GM21576 (cell line): Measurements from ENCODE around the gene MBOAT2.
A peak's percentile ranks its signal among the peaks of the same experiment; 100 is the strongest.

Source experiments
- ATAC-seq: cut with Tn5 transposase; IDR thresholded peaks from one replicate; pipeline ENCODE4 v1.9.1; 2021; ENCODE audit warnings: mild to moderate bottlenecking, moderate library complexity; ENCODE audit not compliant: unreplicated experiment

The MBOAT2 gene

DNA sequence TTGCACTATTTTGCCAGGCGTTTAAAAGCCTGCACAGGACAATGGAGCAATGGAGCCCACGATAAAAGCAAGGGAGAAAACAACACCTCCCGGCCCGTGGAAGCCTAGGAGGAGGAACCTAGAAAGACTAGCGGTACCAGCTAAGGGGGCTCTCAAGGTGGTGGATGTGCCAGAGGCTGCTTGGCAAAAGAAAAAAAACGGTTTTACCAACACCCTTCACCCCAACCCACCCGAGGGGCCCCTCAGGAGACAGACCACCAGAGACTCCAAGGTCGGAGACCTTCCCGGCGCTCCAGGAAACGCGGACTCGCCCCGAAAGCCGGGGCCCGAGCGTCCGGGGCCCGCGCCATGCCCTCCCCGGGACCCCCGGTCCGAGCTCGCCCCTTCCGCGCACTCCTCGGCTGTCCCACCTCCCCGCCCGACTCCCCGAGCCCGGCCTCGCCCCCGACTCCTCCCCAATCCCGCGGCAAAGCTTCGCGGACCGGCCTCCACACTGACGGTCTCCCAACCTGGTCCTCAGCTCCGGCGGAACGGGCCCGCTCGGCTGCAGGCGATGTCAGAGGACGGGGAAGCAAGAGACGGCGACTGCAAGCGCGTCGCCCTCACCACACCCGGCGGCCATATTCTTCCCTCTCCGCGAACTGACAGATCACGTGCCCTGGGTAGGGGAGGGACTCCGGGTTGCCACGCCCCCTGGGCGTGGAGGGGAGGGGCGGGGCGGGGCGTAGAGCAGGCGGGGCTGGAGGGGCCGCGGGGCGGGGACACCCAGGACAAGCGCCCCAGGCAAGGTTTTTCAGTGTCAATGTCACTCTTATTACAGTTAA lies 166.3 kb downstream of the MBOAT2 start, which contains the start of gene KIDINS220:
TSS of gene KIDINS220 (minus strand) at position 643 of the 824 bp plus-strand sequence. CDS start 10,520 bp downstream, outside the sequence.
- ATAC-seq = peak; percentile 94

DNA sequence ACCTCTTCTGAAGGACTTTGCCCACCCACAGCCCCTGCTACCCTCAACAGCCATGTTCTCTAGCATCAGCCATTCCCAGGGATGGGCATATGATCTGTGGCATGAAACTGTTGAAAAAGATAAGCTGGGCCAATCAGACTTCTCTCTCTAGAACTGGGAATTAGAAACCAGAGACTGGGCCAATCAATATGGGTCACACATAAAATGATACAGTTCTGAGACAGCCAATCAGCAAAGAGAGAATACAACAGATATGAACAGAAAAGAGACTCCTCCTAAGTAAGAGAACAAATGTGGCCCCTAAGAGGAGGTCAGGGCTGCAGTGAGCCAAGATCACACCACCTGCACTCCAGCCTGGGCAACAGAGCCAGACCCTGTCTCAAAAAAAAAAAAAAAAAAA lies 168.2 kb downstream of the MBOAT2 start:
- ATAC-seq = no peak

DNA sequence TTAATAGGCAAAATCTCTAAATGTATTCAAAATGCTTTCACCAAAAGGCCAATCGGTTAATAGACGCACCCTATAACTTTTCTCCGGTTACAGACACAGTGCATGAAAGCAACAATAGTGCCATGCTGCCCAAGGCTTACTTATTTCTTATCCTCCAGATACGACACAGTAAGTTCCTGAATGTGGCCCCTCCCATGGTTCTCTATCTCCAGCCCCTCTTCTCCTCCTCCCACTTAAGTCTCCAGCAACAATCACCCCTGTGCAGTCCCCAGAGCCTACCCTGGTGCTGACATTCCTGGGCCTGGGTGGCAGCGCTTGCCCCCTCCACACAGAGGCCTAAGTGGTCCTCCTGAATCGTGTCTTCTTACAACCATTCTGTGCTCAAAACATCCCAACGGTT lies 169.6 kb downstream of the MBOAT2 start:
- no peak for ATAC-seq

DNA sequence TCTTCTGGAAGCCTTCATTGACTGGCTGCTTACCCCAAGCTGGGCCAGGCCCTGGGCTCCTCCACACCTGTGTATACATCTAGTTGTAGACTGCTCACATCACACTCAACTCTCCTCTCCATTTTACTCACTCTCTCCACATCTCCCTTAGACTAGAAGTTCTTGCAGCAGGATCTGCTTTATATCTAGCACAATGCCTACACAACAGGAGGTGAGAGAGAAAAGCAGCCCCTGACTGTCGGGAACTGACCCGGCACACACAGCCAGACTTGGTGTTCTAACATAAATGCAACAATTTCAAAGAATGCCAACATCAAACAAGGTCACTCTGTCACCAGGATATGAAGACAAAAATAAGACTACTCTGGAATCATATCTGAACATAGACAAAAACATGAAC lies 172.0 kb downstream of the MBOAT2 start:
- no peak for ATAC-seq

DNA sequence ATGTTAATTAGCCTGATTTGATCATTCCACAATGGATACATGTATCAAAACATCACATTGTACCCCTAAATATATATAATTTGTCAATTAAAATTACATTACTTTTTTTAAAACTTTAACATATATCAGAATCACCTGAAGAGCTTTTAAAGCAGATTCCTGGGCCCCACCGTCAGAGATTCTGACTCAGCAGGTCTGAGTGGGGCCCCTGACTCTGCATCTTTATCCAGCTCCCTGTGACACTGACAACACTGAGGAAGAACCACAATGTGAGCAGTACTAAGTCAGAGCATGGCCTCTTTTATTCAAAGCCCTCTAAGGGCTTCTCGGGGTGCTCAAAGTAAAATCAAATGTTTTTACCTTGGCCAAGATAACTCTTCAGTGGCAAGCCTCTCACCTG lies 175.8 kb downstream of the MBOAT2 start:
- no peak for ATAC-seq

DNA sequence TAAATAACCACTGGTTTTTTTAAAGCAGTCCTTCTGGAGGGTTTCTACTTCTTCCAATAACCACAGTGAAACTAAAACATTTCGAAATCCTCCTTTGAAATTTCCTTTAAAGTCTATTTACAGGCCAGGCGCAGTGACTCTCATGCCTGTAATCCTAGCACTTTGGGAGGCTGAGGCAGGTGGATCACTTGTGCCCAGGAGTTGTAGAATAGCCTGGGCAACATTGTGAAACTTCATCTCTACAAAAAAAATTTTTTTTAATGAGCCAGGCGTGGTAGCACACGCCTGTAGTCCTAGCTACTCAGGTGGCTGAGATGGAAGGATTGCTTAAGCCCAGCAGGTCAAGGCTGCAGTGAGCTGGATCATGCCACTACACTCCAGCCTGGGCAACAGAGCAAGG lies 181.3 kb downstream of the MBOAT2 start:
- ATAC-seq = no peak

DNA sequence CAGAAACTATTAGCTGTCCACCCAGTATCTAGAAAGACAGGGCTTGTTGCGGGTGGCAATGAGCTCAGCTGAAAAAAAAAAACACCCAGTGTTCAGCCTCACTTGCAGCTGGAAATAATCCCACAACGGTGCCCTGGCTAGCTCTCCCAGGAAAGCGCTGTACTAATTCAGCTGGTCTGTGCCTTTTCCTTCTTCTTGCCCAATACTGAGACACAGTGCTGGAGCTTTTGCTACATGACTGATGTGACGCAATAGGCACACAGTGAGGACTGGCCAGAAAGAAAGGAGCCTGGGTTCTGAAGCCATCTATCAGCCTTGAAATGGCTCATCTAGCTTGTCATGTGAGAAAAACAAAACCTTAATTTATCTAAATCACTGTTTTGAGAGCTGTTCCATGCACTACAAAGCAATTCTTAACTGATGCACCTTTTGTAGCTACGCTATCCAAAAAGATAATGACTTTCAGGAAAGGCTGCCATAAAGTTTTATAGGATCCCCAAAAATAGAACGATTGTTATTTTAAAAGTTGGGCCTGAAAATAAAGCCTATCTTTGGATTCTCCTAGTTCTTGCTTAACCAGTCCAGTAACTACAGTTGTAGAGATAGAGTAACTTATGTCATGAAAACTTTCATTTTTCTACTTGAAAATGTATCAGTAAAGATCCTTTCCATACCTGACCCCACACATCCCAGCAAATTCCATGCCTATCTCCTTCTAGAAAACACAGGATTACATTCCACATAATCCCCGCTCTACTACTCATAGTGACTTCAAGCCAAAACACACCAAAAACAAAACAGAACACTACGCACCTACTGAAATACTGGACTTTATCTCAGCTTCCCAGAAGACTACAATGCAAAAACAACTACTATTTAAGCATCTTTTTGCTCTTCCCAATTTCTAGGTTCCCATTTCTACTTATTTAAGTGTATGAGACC lies 181.9 kb downstream of the MBOAT2 start:
- ATAC-seq = no peak

DNA sequence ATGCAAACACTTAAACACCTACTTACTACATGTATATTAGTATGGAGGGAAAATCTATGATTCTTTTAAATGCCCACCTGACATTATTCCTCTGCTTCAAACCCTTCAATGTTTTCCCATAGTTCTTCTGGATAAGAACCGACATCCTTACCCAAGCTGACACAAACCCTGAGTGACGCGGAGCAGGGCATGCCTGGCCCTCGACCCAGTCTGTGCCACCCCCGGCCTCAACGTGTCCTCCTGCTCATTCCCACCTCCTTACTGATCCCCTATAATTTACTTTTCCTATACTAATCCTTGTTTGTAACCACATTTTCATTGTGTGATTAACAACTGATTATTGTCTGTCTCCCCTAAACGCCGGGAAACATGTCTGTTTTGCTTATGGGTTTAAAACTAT lies 183.5 kb downstream of the MBOAT2 start:
- ATAC-seq = no peak

DNA sequence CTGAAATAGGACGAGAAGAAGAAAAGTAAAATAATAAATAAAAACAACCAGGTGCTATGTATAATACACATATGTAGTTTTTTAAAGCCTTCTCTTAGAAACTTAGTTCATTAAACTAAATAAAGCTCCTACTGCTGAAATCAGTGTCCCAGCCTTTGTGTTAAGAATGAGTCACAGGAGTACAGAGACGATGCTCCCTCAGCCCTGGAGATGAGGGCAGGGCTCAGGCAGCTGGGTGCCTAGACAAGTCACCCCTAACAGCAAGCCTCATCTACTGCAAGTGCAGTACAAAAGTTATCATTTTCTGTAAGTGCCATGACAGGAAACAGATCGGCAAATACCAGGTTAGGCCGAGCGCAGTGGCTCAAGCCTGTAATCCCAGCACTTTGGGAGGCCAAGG lies 184.3 kb downstream of the MBOAT2 start:
- ATAC-seq = no peak

DNA sequence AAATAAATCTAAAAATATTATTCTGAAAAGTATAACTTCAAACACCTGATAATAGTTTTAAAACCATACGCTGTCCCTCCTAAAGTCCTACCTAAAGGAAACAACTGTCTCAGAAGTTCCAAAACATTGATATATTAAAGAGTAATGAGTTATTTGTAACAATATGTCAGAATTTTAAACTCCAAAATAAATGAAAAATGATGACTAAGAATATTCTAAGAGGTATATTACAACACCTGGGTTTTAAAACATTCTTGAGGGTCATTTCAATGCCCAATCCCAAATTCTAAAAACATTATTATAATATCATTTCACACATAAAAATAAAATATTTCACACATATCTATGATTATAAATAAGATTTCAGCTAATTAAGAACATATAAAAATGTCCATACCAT lies 186.3 kb downstream of the MBOAT2 start:
- ATAC-seq = no peak

DNA sequence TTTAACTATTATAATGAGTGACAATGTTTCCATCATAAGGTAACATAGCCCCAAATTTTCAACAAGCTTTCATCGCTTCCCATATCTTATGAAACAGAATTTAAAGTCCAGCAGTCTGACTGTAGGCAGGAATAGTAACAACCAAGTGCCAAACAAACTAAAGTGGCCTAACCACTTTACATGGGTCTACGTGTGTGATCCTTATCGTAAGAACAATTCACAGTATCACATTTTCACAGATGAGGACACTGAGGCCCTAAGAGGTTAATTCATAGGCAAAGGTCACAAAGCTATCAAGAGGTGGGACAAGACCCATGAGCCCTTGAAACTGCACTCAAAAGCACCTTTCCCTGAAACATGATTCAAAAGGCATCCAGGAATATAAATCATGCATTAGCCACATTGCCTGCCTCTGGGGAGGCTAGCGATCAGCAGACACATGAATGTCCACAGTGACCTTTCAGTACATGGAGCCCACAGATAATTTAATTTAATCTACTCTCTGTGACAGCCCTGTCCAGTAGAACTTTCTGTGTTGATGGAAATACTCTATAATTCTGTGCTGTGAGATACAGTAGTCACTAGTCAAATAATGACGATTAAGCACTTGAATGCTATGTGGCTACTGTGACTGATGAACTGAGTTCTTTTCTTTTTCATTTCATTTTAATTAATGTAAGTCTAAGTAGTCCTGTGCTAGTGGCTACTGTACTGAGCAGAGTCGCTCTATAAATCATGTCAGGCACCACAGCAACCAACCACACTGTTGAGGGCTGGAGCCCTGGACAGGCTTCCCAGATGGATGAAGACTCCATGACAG lies 196.4 kb downstream of the MBOAT2 start:
- ATAC-seq = no peak

DNA sequence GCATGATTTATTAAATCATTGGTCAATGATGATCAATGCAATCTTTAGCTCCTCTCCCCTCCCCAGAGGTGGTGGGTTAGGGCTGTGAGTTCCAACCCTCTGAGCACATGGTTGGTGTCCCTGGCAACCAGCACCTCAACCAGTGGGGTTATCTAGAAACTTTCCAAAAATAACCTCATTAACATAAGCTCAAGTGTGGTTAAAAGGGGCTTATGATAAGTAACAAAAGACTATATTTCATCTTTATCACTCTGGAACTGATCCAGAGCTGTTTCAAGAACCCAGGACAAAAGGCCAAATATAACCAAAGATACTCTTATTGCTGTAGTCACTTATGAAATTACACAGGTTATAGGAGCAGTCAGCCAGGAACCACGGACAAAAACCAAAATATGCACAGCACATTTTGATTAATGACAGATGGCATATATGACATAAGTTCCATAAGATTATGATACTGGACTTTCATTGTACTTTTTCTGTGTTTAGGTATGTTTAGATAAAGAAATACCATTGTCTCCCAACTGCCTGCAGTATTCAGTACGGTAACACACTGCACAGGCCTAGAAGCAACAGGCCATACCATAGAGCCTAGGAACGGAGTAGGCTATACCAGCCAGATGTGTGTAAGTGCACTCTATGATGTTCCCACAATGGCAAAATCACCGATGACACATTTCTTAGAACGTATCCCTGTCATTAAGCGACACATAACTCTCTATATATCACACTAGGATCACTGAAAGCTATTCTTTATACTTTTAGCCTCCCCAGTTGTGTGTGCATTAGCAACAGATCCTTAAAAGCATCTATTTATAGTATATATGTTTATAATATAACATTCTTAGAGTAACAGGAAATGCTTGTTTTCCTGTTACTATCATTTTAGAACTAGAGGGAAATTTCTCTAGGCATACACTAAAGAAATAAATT lies 197.9 kb downstream of the MBOAT2 start:
- no peak for ATAC-seq

DNA sequence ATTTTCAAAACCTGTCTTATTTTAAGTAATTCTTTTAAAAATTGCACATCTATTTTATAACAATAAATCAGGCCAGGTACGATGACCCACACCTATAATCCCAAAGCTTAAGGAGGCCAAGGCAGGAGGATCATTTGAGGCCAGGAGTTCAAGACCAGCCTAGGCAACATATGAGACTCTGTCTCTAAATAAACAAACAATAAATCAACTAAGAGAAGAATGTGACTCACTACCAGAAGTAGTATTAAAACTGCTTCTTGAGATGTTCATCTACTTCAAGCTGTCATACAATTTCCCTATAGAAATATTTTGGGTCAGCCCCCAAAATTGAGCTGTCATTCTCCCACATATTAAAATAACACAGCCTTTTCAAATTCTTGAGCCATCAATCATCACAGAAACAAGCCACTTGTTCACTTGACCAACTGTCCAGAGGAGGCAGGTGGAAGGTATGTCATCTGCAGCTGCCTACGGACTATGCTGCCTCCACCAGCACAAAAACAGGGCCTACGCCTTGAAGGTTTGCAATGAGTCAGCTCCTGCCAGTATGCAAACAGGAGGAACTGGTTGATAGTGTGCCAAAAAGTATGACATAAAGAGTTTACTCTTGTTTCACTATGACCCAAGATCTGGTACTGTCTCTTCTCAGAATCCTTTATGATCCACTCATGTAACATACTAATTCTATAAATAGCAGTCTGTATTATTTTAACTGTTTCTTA lies 199.7 kb downstream of the MBOAT2 start:
- peak; percentile 99 for ATAC-seq

DNA sequence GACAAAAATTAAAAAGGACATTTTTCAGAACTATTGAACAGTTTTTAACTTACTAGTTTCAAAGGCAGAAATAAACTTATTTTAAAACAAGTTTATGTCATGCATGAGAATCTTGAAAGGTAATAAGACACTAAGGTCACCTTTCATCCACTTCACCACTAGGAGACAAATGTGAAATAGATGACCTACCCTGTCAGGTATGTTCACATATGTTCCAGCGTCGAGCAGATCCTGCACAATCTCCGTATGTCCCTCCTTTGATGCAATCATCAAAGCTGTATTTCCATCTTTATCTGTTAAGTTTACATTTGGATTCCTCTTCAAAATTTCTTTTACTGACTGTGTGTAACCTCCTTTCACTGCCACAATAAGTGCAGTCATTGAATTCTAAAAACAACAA lies 200.7 kb downstream of the MBOAT2 start:
- no peak for ATAC-seq
